Neural crest cell (in vitro differentiated cells): ENCODE measurements around the gene VAC14. TPM values are rescaled to one million over a fixed set of nuclear protein-coding genes. Genes with fewer than 3 reads are reported as not detected.

Source experiments
- DNase-seq: peaks from one replicate; pipeline ENCODE4 v3.0.0; 2021; ENCODE audit warnings: low read depth, mixed read lengths, low spot score
- H3K27ac Mint-ChIP-seq: one replicate; pipeline ENCODE4 v1.8.0; 2021; ENCODE audit warnings: mild to moderate bottlenecking, mixed read lengths; ENCODE audit not compliant: unreplicated experiment
- H3K27me3 Mint-ChIP-seq: 2 replicates; pipeline ENCODE4 v1.8.0; 2021; ENCODE audit warnings: low read depth, mild to moderate bottlenecking, mixed read lengths
- H3K36me3 Mint-ChIP-seq: 2 replicates; pipeline ENCODE4 v1.8.0; 2021; ENCODE audit warnings: low read depth, mild to moderate bottlenecking, mixed read lengths
- H3K4me1 Mint-ChIP-seq: 2 replicates; pipeline ENCODE4 v1.8.0; 2021; ENCODE audit warnings: mixed read lengths
- H3K4me3 Mint-ChIP-seq: one replicate; pipeline ENCODE4 v1.8.0; 2021; ENCODE audit warnings: mild to moderate bottlenecking, mixed read lengths
- H3K9me3 Mint-ChIP-seq: 2 replicates; pipeline ENCODE4 v1.8.0; 2021; ENCODE audit warnings: mixed read lengths
- total RNA-seq: library from RNA; stranded (reverse); gene quantifications from 2 replicates; pipeline ENCODE4 v1.2.1, GENCODE V29; 2021
- TF ChIP-seq, protein P1 (sequence below): fragments of 200-600 bp; sonication (generic); conservative IDR thresholded peaks from 2 replicates; pipeline ENCODE4 v1.5.0; 2021; ENCODE audit warnings: antibody characterized with exemption, mild to moderate bottlenecking

The VAC14 gene
- total RNA-seq, 1 donor from 2014 or later: 46.7 TPM

DNA sequence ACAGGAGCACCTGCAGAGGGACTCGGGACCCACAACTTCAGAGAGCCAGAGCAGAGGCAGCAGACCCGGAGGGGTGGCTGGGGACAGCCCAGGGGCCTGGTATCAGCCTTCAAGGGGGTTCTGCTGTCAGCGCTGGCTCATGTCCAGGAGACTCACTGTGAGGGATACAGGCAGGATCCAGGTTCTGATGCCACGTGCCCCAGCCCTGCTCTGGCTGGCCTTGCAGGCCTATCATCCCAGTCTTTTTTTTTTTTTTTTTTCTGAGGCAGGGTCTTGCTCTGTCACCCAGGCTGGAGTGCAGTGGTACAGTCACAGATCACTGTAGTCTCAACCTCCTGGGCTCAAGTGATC is 106.1 kb downstream of the VAC14 start:
- Mint-ChIP-seq H3K36me3 (peaks cover 4% of the 10 kb centered on the region), H3K27ac (no peak overlapping the region), H3K9me3 (no peaks in the 10 kb centered on the region), H3K4me3 (no peak overlapping the region), H3K27me3 (no peaks in the 10 kb centered on the region), H3K4me1 (peaks cover 36% of the 10 kb centered on the region)
- TF ChIP-seq, protein P1, sequence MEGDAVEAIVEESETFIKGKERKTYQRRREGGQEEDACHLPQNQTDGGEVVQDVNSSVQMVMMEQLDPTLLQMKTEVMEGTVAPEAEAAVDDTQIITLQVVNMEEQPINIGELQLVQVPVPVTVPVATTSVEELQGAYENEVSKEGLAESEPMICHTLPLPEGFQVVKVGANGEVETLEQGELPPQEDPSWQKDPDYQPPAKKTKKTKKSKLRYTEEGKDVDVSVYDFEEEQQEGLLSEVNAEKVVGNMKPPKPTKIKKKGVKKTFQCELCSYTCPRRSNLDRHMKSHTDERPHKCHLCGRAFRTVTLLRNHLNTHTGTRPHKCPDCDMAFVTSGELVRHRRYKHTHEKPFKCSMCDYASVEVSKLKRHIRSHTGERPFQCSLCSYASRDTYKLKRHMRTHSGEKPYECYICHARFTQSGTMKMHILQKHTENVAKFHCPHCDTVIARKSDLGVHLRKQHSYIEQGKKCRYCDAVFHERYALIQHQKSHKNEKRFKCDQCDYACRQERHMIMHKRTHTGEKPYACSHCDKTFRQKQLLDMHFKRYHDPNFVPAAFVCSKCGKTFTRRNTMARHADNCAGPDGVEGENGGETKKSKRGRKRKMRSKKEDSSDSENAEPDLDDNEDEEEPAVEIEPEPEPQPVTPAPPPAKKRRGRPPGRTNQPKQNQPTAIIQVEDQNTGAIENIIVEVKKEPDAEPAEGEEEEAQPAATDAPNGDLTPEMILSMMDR: no peak
- no peak for DNase-seq

DNA sequence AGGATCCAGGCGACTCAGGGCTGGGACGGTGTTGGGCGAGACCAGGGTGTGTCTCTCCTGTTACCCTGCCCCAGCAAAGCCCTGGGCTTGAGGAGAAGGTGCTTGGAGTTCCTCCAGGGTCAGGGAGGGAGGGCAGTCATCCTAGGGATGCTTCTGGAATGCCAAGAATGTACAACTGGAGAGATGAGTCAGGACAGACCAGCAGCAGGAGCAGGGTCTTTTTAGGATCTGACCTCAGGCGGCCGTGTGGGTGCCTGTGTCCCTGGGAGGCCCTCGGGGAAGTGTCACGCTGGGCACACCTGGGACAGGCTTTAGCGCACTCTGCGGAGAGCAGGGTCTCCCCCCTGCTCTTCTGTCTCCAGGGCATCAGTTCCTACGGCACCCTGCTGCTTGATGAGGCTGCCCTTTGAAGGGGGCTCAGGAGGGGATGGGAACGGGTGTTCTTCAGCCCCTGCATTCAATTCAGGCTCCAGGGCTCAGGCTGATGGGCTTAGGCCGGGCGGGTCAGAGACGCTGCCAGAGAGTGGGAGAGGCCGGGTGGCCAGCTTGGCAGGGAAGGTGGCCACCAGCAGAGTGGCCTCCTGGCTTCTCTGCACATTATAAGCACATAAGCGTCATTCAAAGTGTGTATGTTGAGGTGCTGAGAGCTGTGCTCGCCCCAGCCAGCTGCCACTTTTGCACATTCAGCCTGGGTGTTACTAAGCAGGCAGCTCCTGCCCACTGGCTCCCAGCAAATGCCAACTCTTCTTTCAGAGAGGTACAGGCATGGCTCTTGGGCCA is 106.7 kb downstream of the VAC14 start:
- Mint-ChIP-seq H3K9me3 (no peaks in the 10 kb centered on the region), H3K36me3 (peaks cover 3% of the 10 kb centered on the region), H3K27me3 (no peaks in the 10 kb centered on the region), H3K27ac (no peak overlapping the region), H3K4me1 (peaks cover 36% of the 10 kb centered on the region), H3K4me3 (no peak overlapping the region)
- TF ChIP-seq, protein P1: no peak
- no peak for DNase-seq

DNA sequence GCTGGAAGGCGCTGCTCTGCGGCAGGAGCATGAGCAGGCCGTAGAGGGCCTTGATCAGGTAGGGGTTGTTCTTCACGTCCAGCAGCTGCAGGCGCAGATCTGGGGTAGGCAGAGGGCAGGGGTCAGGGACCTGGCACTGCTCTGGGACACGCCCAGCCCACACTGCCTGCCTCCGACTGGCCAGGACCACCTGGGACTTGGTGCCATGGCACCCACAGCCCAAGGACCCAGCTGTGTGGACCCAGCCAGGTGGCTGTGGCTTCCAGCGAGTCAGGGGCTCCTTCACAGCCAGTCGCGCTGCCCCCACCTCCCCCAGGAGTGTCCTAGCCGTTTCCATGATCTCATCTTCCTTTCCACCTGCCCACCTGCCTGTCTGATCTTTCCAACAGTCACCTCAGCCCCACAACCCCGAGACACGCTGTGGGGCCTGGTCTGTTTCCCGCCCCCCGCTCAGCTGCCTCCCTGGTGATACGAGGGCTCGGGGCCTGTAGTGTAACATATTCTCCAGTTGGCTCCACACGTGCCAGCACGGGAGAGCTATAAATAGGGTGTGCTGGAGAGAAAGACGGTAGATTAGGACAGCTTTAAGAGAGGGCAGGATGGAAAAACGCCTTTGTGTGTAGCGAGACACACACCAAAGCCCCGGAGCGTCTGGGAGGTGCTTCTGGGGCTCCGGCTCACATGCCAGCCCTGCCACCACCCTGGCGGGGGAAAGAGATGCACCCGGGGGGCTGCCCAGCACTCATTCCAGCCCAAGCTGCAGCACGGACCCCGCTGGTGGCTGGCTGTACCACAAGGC is 107.9 kb downstream of the VAC14 start:
- H3K4me3 Mint-ChIP-seq: no peak overlapping the region
- H3K36me3 Mint-ChIP-seq: no peaks in the 10 kb centered on the region
- TF ChIP-seq, protein P1: no peak
- DNase-seq: no peak
- peak overlapping the region; percentile 67 for H3K27ac Mint-ChIP-seq
- no peaks in the 10 kb centered on the region for H3K9me3 Mint-ChIP-seq
- H3K27me3 Mint-ChIP-seq: no peaks in the 10 kb centered on the region
- peaks cover 35% of the 10 kb centered on the region for H3K4me1 Mint-ChIP-seq

DNA sequence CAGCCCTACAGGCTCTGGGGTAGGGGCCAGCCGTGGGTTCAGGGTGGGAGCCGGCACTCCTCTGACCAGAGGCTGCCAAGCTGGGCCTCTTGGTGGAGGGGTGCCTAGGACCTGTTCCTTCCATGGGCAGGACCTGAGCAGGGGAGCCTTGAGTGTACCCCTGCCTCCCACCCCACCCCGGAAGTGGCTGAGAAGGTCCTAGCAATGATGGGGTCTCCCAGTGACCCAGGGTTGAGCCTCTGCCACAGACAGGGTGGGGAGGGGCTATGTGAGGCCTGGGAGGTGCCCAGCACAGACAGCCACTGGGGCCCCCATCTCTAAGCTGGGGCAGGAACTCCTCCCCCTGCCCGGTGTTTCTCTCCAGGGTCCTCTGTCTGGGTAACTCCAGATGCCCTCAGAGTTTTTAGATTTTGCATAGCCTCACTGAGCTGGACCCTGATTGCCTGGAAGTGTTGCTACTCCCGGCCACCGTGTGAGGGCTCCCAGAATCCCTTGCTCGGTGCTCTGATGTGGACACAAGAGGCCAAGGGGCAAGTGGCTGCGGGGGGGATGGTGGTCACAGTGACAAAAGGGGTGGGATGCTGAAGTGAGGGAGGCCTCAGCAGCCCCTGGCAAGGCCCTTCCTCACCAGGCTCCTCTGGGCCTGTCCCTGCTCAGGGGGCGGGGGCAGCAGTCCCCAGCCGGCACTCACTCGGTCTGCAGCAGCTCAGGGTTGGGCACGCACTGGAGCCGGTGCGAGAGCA is 108.7 kb downstream of the VAC14 start:
- DNase-seq: peak; percentile 49
- Mint-ChIP-seq H3K4me1 (peaks cover 40% of the 10 kb centered on the region), H3K27me3 (peaks cover 2% of the 10 kb centered on the region), H3K4me3 (no peak overlapping the region), H3K9me3 (no peaks in the 10 kb centered on the region), H3K27ac (peak overlapping the region; percentile 67), H3K36me3 (no peaks in the 10 kb centered on the region)
- TF ChIP-seq, protein P1: no peak
